ENCODE results near the gene NUP50.

DNA sequence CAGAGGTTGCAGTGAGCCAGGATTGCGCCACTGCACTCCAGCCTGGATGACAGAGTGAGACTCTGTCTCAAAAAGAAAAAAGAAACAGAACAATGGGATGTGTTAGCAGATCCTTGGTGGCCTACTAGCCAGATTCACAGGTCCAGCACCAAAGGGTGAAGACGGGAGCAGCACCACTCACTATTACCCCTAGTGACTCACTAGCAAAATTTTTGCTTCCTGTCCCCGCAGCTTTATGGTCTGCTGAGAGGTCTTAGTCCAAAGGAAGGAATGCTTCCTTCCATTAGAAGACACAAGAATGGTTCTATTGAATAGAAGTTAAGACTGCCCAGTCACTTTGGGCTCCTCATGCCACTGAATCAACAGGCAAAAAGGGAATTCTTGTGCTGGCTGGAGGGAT lies 35.9 kb upstream of the NUP50 start:
- TF ChIP-seq, protein P1, sequence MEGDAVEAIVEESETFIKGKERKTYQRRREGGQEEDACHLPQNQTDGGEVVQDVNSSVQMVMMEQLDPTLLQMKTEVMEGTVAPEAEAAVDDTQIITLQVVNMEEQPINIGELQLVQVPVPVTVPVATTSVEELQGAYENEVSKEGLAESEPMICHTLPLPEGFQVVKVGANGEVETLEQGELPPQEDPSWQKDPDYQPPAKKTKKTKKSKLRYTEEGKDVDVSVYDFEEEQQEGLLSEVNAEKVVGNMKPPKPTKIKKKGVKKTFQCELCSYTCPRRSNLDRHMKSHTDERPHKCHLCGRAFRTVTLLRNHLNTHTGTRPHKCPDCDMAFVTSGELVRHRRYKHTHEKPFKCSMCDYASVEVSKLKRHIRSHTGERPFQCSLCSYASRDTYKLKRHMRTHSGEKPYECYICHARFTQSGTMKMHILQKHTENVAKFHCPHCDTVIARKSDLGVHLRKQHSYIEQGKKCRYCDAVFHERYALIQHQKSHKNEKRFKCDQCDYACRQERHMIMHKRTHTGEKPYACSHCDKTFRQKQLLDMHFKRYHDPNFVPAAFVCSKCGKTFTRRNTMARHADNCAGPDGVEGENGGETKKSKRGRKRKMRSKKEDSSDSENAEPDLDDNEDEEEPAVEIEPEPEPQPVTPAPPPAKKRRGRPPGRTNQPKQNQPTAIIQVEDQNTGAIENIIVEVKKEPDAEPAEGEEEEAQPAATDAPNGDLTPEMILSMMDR (optimal IDR thresholded peaks at IDR 0.05 in 1 of 3, IDR thresholded peaks at IDR 0.05 in 1 of 3, conservative IDR thresholded peaks at IDR 0.05 in 1 of 3; ENCODE audit: extremely low read depth in 1 of 3, insufficient read depth in 2 of 3, low read length in 3 of 3): no peak
- no peak for TF ChIP-seq EZH2 (IDR thresholded peaks at IDR 0.05; ENCODE audit: low read length)
